ENCODE measurements around the gene LAP3. TPM values are rescaled to one million over a fixed set of nuclear protein-coding genes. Genes with fewer than 3 reads are reported as not detected.
A peak's percentile ranks its signal among the peaks of the same experiment; 100 is the strongest.

LAP3 gene
- total RNA-seq, 1 experiment from 2014 or later = 65.1 TPM

DNA sequence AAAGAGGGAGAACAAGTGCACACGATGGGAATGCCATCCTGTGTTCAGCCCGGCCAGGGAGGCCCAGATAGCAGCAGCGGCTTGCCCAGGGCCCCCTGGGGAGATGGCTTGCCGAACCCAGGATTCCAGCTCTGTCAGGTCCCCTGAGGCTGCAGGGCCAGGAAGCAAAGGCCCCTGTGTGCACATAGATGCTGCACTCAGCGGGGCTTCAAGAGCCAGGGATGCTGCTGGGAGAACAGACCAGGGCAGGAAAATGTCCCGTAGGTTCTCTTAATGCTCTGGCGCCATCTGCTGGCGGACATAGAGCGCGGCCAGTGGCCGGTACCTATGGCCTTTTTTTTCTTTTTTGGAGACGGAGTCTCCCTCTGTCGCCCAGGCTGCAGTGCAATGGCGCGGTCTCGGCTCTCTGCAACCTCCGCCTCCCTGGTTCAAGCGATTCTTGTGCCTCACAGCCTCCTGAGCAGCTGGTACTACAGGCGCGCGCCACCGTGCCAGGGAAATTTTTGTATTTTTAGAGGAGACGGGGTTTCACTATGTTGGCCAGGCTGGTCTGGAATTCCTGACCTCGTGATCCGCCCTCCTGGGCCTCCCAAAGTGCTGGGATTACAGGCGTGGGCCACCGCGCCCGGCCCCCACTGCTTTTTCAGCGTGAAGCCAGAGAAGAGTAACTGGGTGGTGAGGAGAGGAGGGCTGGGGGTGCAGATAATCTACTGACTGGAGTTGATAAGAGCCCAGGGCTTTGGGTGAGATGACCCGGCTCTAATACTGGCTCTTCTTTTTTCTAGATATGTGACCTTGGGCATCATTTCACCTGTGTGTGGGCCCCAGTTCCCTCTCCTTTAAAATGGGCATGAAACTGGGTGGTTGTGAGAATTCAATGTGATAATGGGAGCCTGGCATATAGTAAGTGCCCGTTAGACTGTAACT is 60.0 kb downstream of the LAP3 start:
- H3K4me3 ChIP-seq (ENCODE audit: low read length) = no peak overlapping the region
- H3K36me3 ChIP-seq (ENCODE audit: low read depth, low read length) = peaks cover 9% of the 10 kb centered on the region; the same call in 1 of the 2 replicates
- H3K4me2 ChIP-seq (ENCODE audit: low read length) = no peak overlapping the region
- H3F3A ChIP-seq (ENCODE audit: low read length, unreplicated experiment) = no peaks in the 10 kb centered on the region
- H3K4me1 ChIP-seq (ENCODE audit: insufficient read depth, low read length) = no peaks in the 10 kb centered on the region
- POLR2A ChIA-PET (ENCODE audit: unreplicated experiment) = no interaction called here
- no peaks in the 10 kb centered on the region for H3K27me3 ChIP-seq (ENCODE audit: low read length)
- DNase-seq = peak; percentile 74
- H3K9ac ChIP-seq (ENCODE audit: low read length) = no peak overlapping the region
- CTCF ChIA-PET = no interaction called here
- BruUV-seq (replicated peaks) = no TSS peak
- intact Hi-C loops (cut with micrococcal nuclease) = loop anchor here (1.0 to 10.0 kb wide), 3 partner anchors 40 to 122 kb away; partner anchors contain the start of genes CLRN2 and QDPR
- no peaks in the 10 kb centered on the region for H3K9me3 ChIP-seq (ENCODE audit: low read length)
- TF ChIP-seq CTCF (conservative IDR thresholded peaks at IDR 0.05; ENCODE audit: low read depth, low read length) = peak; percentile 74
- no peak for TF ChIP-seq EZH2 (IDR thresholded peaks at IDR 0.05; ENCODE audit: low read length, unreplicated experiment)
- TF ChIP-seq EZH2phosphoT487 (IDR thresholded peaks at IDR 0.05; ENCODE audit: borderline replicate concordance, low read length) = no peak
- no peaks in the 10 kb centered on the region for H3K9me2 ChIP-seq (replicated peaks; ENCODE audit: low read length)
- H3K79me2 ChIP-seq (ENCODE audit: low read length) = no peaks in the 10 kb centered on the region
- H4K20me1 ChIP-seq (ENCODE audit: low read length) = no peaks in the 10 kb centered on the region
- H2AFZ ChIP-seq (ENCODE audit: low read length) = no peak overlapping the region
- peak; percentile 99 for ATAC-seq
- H3K27ac ChIP-seq (ENCODE audit: low read length) = no peak overlapping the region

DNA sequence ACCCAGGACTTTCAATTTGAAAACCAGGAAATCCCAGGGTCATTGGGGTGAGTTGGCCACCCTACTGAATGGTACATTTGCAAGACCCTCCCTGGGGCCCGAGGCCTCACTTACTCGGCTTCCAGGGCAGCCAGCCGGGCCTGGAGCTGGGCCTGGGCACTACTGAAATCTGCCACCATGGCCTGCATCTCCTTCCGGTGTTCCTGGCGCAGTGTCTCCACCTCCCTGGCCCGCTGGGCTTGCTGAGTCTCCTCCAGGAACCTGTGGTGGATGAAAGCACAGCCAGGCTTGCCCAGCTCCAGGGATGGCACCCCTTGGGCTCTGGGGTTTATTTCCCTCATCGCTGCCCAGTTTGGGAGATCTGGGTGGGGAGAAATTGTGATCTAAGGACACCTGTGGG is 62.1 kb downstream of the LAP3 start:
- H3K9me2 ChIP-seq (replicated peaks; ENCODE audit: low read length) = no peaks in the 10 kb centered on the region
- H3K4me1 ChIP-seq (ENCODE audit: insufficient read depth, low read length) = no peaks in the 10 kb centered on the region
- ATAC-seq (no peak), DNase-seq (no peak)
- H3K4me2 ChIP-seq (ENCODE audit: low read length) = no peak overlapping the region
- no TSS peak for BruUV-seq (replicated peaks)
- no peaks in the 10 kb centered on the region for H3F3A ChIP-seq (ENCODE audit: low read length, unreplicated experiment)
- no peaks in the 10 kb centered on the region for H3K36me3 ChIP-seq (ENCODE audit: low read depth, low read length)
- no peak for TF ChIP-seq CTCF (conservative IDR thresholded peaks at IDR 0.05; ENCODE audit: low read depth, low read length)
- no peak for TF ChIP-seq EZH2phosphoT487 (IDR thresholded peaks at IDR 0.05; ENCODE audit: borderline replicate concordance, low read length)
- TF ChIP-seq EZH2 (IDR thresholded peaks at IDR 0.05; ENCODE audit: low read length, unreplicated experiment) = no peak
- no peak overlapping the region for H2AFZ ChIP-seq (ENCODE audit: low read length)
- H3K9ac ChIP-seq (ENCODE audit: low read length) = no peak overlapping the region
- intact Hi-C loops (cut with micrococcal nuclease) = loop anchor here (5.0 to 10.0 kb wide), 2 partner anchors 42 to 124 kb away; partner anchors contain the start of genes CLRN2 and QDPR
- H3K27ac ChIP-seq (ENCODE audit: low read length) = no peak overlapping the region
- H4K20me1 ChIP-seq (ENCODE audit: low read length) = no peaks in the 10 kb centered on the region
- no peak overlapping the region for H3K4me3 ChIP-seq (ENCODE audit: low read length)
- no peaks in the 10 kb centered on the region for H3K9me3 ChIP-seq (ENCODE audit: low read length)
- POLR2A ChIA-PET (ENCODE audit: unreplicated experiment) = no interaction called here
- H3K27me3 ChIP-seq (ENCODE audit: low read length) = no peaks in the 10 kb centered on the region
- CTCF ChIA-PET = no interaction called here
- no peaks in the 10 kb centered on the region for H3K79me2 ChIP-seq (ENCODE audit: low read length)

DNA sequence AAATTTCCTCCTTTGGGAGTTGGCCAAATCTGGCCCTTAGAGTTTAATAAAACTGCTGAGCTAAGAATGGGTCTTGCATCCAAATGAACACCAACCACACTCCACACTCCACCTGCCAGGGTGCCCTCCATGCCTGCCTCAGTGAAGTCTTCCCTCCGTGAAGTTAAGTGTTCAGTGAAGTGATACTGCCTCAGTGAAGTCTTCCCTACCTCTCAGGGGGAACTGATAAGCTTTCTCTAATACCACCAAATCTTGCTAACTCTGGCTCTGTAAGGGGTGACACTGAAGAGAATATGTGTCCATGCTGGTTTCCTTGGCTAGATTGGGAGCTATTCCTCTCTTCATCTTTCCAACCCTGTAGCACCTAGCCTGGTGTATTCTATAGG is 65.4 kb downstream of the LAP3 start:
- no peaks in the 10 kb centered on the region for H3F3A ChIP-seq (ENCODE audit: low read length, unreplicated experiment)
- CTCF ChIA-PET = no interaction called here
- no peak overlapping the region for H3K4me3 ChIP-seq (ENCODE audit: low read length)
- H4K20me1 ChIP-seq (ENCODE audit: low read length) = no peaks in the 10 kb centered on the region
- H3K9ac ChIP-seq (ENCODE audit: low read length) = no peak overlapping the region
- no TSS peak for BruUV-seq (replicated peaks)
- H3K4me2 ChIP-seq (ENCODE audit: low read length) = no peak overlapping the region
- no peak overlapping the region for H3K27ac ChIP-seq (ENCODE audit: low read length)
- no peak for ATAC-seq
- no peaks in the 10 kb centered on the region for H3K27me3 ChIP-seq (ENCODE audit: low read length)
- no peaks in the 10 kb centered on the region for H3K36me3 ChIP-seq (ENCODE audit: low read depth, low read length)
- H3K9me2 ChIP-seq (replicated peaks; ENCODE audit: low read length) = no peaks in the 10 kb centered on the region
- no peak for DNase-seq
- H3K9me3 ChIP-seq (ENCODE audit: low read length) = no peaks in the 10 kb centered on the region
- no peak overlapping the region for H2AFZ ChIP-seq (ENCODE audit: low read length)
- no peaks in the 10 kb centered on the region for H3K79me2 ChIP-seq (ENCODE audit: low read length)
- POLR2A ChIA-PET (ENCODE audit: unreplicated experiment) = no interaction called here
- H3K4me1 ChIP-seq (ENCODE audit: insufficient read depth, low read length) = no peaks in the 10 kb centered on the region
- TF ChIP-seq EZH2 (IDR thresholded peaks at IDR 0.05; ENCODE audit: low read length, unreplicated experiment) = no peak
- no peak for TF ChIP-seq EZH2phosphoT487 (IDR thresholded peaks at IDR 0.05; ENCODE audit: borderline replicate concordance, low read length)
- TF ChIP-seq CTCF (conservative IDR thresholded peaks at IDR 0.05; ENCODE audit: low read depth, low read length) = no peak
- intact Hi-C loops (cut with micrococcal nuclease) = no loop called here
